Lung microvascular endothelial cell (primary cell): ENCODE data around the gene MRPL38. TPM values are rescaled to one million over a fixed set of nuclear protein-coding genes. Genes with fewer than 3 reads are reported as not detected.
"Not testable (repeated sequence)": the region's sequence is repeated elsewhere in the genome, so short reads cannot be mapped to it uniquely, and the experiment has no call there.

Experiments used
- DNase-seq, 2 donors: peaks; one replicate each; pipeline versions ENCODE4 v3.0.0 to v3.0.0-alpha.2; 2010; ENCODE audit warnings: low read depth in 2 of 2
- total RNA-seq: library from RNA; depleted of rRNA; stranded (reverse); fragments of >200 nt; gene quantifications from 2 replicates; pipeline ENCODE4 v1.2.1, GENCODE V29; 2014

The MRPL38 gene
- total RNA-seq, 1 donor from 2014 or later, result 28.2 TPM

- peak; percentile 100 for DNase-seq
Measured at GRCh38 chr17:75855310-75856061, 49.2 kb downstream of the MRPL38 start, which contains the start of gene WBP2. Gene WBP2 (minus strand): TSS chr17:75855335. CDS start chr17:75855297, 38 bp downstream.

- no peak for DNase-seq
Measured at GRCh38 chr17:75854881-75855309, 49.8 kb downstream of the MRPL38 start.

GRCh38 chr17:75854101-75854748 is 50.5 kb downstream of the MRPL38 start:
- peak; percentile 73 for DNase-seq

- peak; percentile 78 to 91 for DNase-seq
Measured at GRCh38 chr17:75853433-75853832, 51.3 kb downstream of the MRPL38 start.

- not testable (repeated sequence) for DNase-seq
Measured at GRCh38 chr17:75851693-75851991, 53.0 kb downstream of the MRPL38 start.

GRCh38 chr17:75850928-75851692 is 53.6 kb downstream of the MRPL38 start:
- no peak for DNase-seq

GRCh38 chr17:75849724-75850123 is 55.0 kb downstream of the MRPL38 start:
- DNase-seq, result peak; percentile 35 to 68

- DNase-seq, result peak; percentile 28 to 43
Measured at GRCh38 chr17:75849279-75849646, 55.4 kb downstream of the MRPL38 start.

Other genes with a start within 250 kb of the MRPL38 start
- gene RECQL5, start 237.7 kb downstream of the MRPL38 start, total RNA-seq, result 9.6 and 15.7 TPM in 2 replicates
- gene SAP30BP, start 237.5 kb downstream of the MRPL38 start, total RNA-seq, result 36.8 and 43.7 TPM in 2 replicates
- gene ITGB4, start 183.4 kb downstream of the MRPL38 start, total RNA-seq, result 17.7 and 29.0 TPM in 2 replicates
- gene GALK1, start 139.7 kb downstream of the MRPL38 start, total RNA-seq, result 101 TPM in 2 replicates
- 5.2 and 9.1 TPM in 2 replicates for gene UNK, start 120.1 kb downstream of the MRPL38 start, total RNA-seq
- gene UNC13D, start 60.5 kb downstream of the MRPL38 start, total RNA-seq, result 3.8 and 5.2 TPM in 2 replicates
- gene WBP2, start 49.5 kb downstream of the MRPL38 start, total RNA-seq, result 19.4 and 24.4 TPM in 2 replicates
- 42.7 and 56.9 TPM in 2 replicates for gene TRIM47, start 26.3 kb downstream of the MRPL38 start, total RNA-seq
- 16.3 and 17.7 TPM in 2 replicates for gene TRIM65, start 7.9 kb downstream of the MRPL38 start, total RNA-seq
- gene FBF1, start 36.2 kb upstream of the MRPL38 start, total RNA-seq, result 3.1 and 3.8 TPM in 2 replicates
- gene ACOX1, start 74.3 kb upstream of the MRPL38 start, total RNA-seq, result 35.7 and 50.2 TPM in 2 replicates
- 16.1 and 20.0 TPM in 2 replicates for gene TEN1, start 74.4 kb upstream of the MRPL38 start, total RNA-seq
- gene CDK3, start 96.0 kb upstream of the MRPL38 start, total RNA-seq, result 0.22 and 0.79 TPM in 2 replicates
- gene EVPL, start 122.4 kb upstream of the MRPL38 start, total RNA-seq, result not detected in 2 replicates
- 20.0 and 21.4 TPM in 2 replicates for gene SRP68, start 167.6 kb upstream of the MRPL38 start, total RNA-seq
- gene GALR2, start 169.9 kb upstream of the MRPL38 start, total RNA-seq, result under 0.01 and 0.20 TPM in 2 replicates
- not detected in 2 replicates for gene ZACN, start 174.3 kb upstream of the MRPL38 start, total RNA-seq
- 55.4 and 74.0 TPM in 2 replicates for gene EXOC7, start 198.9 kb upstream of the MRPL38 start, total RNA-seq
- not detected in 2 replicates for gene FOXJ1, start 236.4 kb upstream of the MRPL38 start, total RNA-seq